Sciatic nerve (tissue), 2 donors: Measurements from ENCODE around the gene RNF111. TPM values are rescaled to one million over a fixed set of nuclear protein-coding genes. Genes with fewer than 3 reads are reported as not detected.

Experiments
- ATAC-seq: fragments of 200-7000 bp; cut with Tn5 transposase; one replicate; pipeline ENCODE4 v1.9.1; 2020; ENCODE audit warnings: mild to moderate bottlenecking, moderate library complexity
- DNase-seq: peaks from one replicate; pipeline ENCODE4 v3.0.0-alpha.2; 2020; ENCODE audit warnings: low spot score
- intact Hi-C: fragments of 100-400 bp; cut with DNase I; formaldehyde crosslinking; loops from one replicate; pipeline ENCODE4 v1.14.2; 2022
- total RNA-seq: library from RNA; stranded (reverse); fragmentation: NEBNext Ultra II Directional; extraction: Animal tissue kit (Norgen Biotek cat#: 25700); gene quantifications from one replicate; pipeline ENCODE4 v1.2.1, GENCODE V29; 2021
- donor health status: DM: no; HTN: no; CAD: no.
- donor health status: DM: no; HTN: no; CAD: no.

Gene RNF111
- total RNA-seq, 1 donor from 2014 or later: 43.6 TPM

- intact Hi-C loops: no loop called here
- DNase-seq: no peak
- no peak for ATAC-seq
Observed at GRCh38 chr15:59051873-59052861, 64.7 kb downstream of the RNF111 start.

- DNase-seq (no peak), ATAC-seq (no peak)
- intact Hi-C loops: no loop called here
Observed at GRCh38 chr15:59052915-59053407, 65.5 kb downstream of the RNF111 start.

GRCh38 chr15:59053482-59053881 lies 66.0 kb downstream of the RNF111 start:
- intact Hi-C loops: no loop called here

GRCh38 chr15:59059076-59059597 lies 71.7 kb downstream of the RNF111 start:
- intact Hi-C loops: no loop called here
- ATAC-seq (no peak), DNase-seq (no peak)

More at GRCh38 chr15:59053482-59053881, 66.0 kb downstream of the RNF111 start:
- no peak for ATAC-seq
- no peak for DNase-seq

GRCh38 chr15:59060348-59060747 lies 72.9 kb downstream of the RNF111 start:
- intact Hi-C loops: no loop called here
- ATAC-seq: no peak
- DNase-seq: no peak

GRCh38 chr15:59063042-59063441 lies 75.6 kb downstream of the RNF111 start:
- ATAC-seq (no peak), DNase-seq (no peak)

GRCh38 chr15:59069430-59069829 lies 82.0 kb downstream of the RNF111 start:
- no peak for DNase-seq
- no peak for ATAC-seq
- intact Hi-C loops: no loop called here

More at GRCh38 chr15:59063042-59063441, 75.6 kb downstream of the RNF111 start:
- intact Hi-C loops: no loop called here

- ATAC-seq (no peak), DNase-seq (no peak)
- intact Hi-C loops: no loop called here
Observed at GRCh38 chr15:59074607-59075006, 87.1 kb downstream of the RNF111 start.

GRCh38 chr15:59087731-59088130 lies 100.3 kb downstream of the RNF111 start:
- ATAC-seq (no peak), DNase-seq (no peak)
- intact Hi-C loops: no loop called here

GRCh38 chr15:59094077-59094476 lies 106.6 kb downstream of the RNF111 start:
- DNase-seq (no peak), ATAC-seq (no peak)
- intact Hi-C loops: no loop called here

GRCh38 chr15:59096429-59096828 lies 109.0 kb downstream of the RNF111 start:
- ATAC-seq (no peak), DNase-seq (no peak)
- intact Hi-C loops: no loop called here

GRCh38 chr15:59099162-59099685 lies 111.8 kb downstream of the RNF111 start:
- intact Hi-C loops: no loop called here
- DNase-seq (no peak), ATAC-seq (no peak)

- DNase-seq (no peak), ATAC-seq (peak; percentile 49)
- intact Hi-C loops: no loop called here
Observed at GRCh38 chr15:59104602-59104911, 117.1 kb downstream of the RNF111 start.

- intact Hi-C loops: no loop called here
- ATAC-seq (peak; percentile 100), DNase-seq (peak; percentile 89)
Observed at GRCh38 chr15:59104912-59105732, 117.7 kb downstream of the RNF111 start, which contains the start of gene CCNB2. CCNB2 (plus strand) TSS chr15:59105146; CDS start chr15:59105269, 123 bp downstream.

GRCh38 chr15:59105854-59106253 lies 118.4 kb downstream of the RNF111 start:
- intact Hi-C loops: no loop called here

GRCh38 chr15:59111251-59111650 lies 123.8 kb downstream of the RNF111 start:
- ATAC-seq (no peak), DNase-seq (no peak)
- intact Hi-C loops: no loop called here

More at GRCh38 chr15:59105854-59106253, 118.4 kb downstream of the RNF111 start:
- ATAC-seq (no peak), DNase-seq (no peak)

GRCh38 chr15:59115047-59115446 lies 127.6 kb downstream of the RNF111 start:
- DNase-seq (no peak), ATAC-seq (no peak)
- intact Hi-C loops: no loop called here

- intact Hi-C loops: no loop called here
- ATAC-seq (no peak), DNase-seq (no peak)
Observed at GRCh38 chr15:59116141-59116540, 128.7 kb downstream of the RNF111 start.

- DNase-seq (no peak), ATAC-seq (no peak)
- intact Hi-C loops: no loop called here
Observed at GRCh38 chr15:59116771-59117170, 129.3 kb downstream of the RNF111 start.
